A673 (cell line): Measurements from ENCODE around the gene ALPI. TPM values are rescaled to one million over a fixed set of nuclear protein-coding genes. Genes with fewer than 3 reads are reported as not detected.
A peak's percentile ranks its signal among the peaks of the same experiment; 100 is the strongest.
"Not testable (repeated sequence)": the region's sequence is repeated elsewhere in the genome, so short reads cannot be mapped to it uniquely, and the experiment has no call there.

Experiments used
- BruUV-seq: library from RNA; stranded (reverse); fragments of 400-500 nt; replicated peaks from 2 replicates; lab custom pipeline; 2021; lab: Mats Ljungman, UMichigan
- CTCF ChIA-PET: fragments of 300-600 bp; sonication (Branson Sonifier 250); formaldehyde crosslinking; loops from one replicate; lab custom pipeline; 2022; ENCODE audit warnings: antibody characterized with exemption; lab: Charles Lee
- POLR2A ChIA-PET: fragments of 300-600 bp; sonication (Branson Sonifier 250); formaldehyde crosslinking; loops from one replicate; lab custom pipeline; 2022; ENCODE audit warnings: antibody characterized with exemption; ENCODE audit not compliant: low non-redundant PET; lab: Charles Lee
- DNase-seq: peaks from one replicate; pipeline ENCODE4 v3.0.0-alpha.2; 2015; ENCODE audit warnings: low spot score
- H3K27ac ChIP-seq: fragments of 200-600 bp; sonication (generic); 2 replicates; pipeline ENCODE4 v1.5.1; 2016; ENCODE audit warnings: mixed run types, low read depth, mild to moderate bottlenecking, mixed read lengths, antibody characterized with exemption, low read length; ENCODE audit not compliant: poor library complexity, severe bottlenecking
- H3K27me3 ChIP-seq: fragments of 200-600 bp; sonication (generic); replicated peaks from 2 replicates; pipeline ENCODE4 v1.6.1; 2017; ENCODE audit warnings: mixed run types, low read depth, mild to moderate bottlenecking, mixed read lengths, antibody characterized with exemption, low read length; ENCODE audit not compliant: insufficient read depth, poor library complexity
- H3K36me3 ChIP-seq: fragments of 200-600 bp; sonication (generic); 2 replicates; pipeline ENCODE4 v1.6.1; 2016; ENCODE audit warnings: mixed run types, mild to moderate bottlenecking, mixed read lengths, antibody characterized with exemption, low read length; ENCODE audit not compliant: insufficient read depth, poor library complexity, severe bottlenecking
- H3K4me1 ChIP-seq: fragments of 200-600 bp; sonication (generic); 2 replicates; pipeline ENCODE4 v1.6.1; 2017; ENCODE audit warnings: mixed run types, mild to moderate bottlenecking, mixed read lengths, antibody characterized with exemption, low read length; ENCODE audit not compliant: insufficient read depth, poor library complexity, severe bottlenecking
- H3K4me3 ChIP-seq: fragments of 200-600 bp; sonication (generic); 2 replicates; pipeline ENCODE4 v1.5.1; 2016; ENCODE audit warnings: low read depth, mixed run types, mild to moderate bottlenecking, mixed read lengths, low read length; ENCODE audit not compliant: poor library complexity, severe bottlenecking
- H3K9me3 ChIP-seq: fragments of 200-600 bp; sonication (generic); 2 replicates; pipeline ENCODE4 v1.6.1; 2016; ENCODE audit warnings: mixed run types, low read depth, mild to moderate bottlenecking, mixed read lengths, antibody characterized with exemption, low read length; ENCODE audit not compliant: poor library complexity, severe bottlenecking
- EZH2 ChIP-seq: fragments of 200-600 bp; sonication (generic); IDR thresholded peaks from 2 replicates; pipeline ENCODE4 v1.6.1; 2017; ENCODE audit warnings: borderline replicate concordance, low read depth, mild to moderate bottlenecking, mixed read lengths, antibody characterized with exemption, low read length; ENCODE audit not compliant: poor library complexity, severe bottlenecking
- intact Hi-C: fragments of 100-400 bp; cut with micrococcal nuclease; formaldehyde crosslinking; loops from one replicate; pipeline ENCODE4 v1.10.0; 2022; ENCODE audit not compliant: unreplicated experiment
- total RNA-seq: library from RNA; stranded (reverse); gene quantifications from 2 replicates; pipeline ENCODE4 v1.2.3, GENCODE V29; 2021
- TF ChIP-seq, protein P1 (sequence below): fragments of 300-800, 200-600 bp; sonication (generic); conservative IDR thresholded peaks from 2 replicates; pipeline ENCODE4 v1.5.1; 2017; ENCODE audit warnings: low read depth, mild to moderate bottlenecking, antibody characterized with exemption, low read length, moderate library complexity, mixed read lengths

ALPI gene
- total RNA-seq, 1 experiment from 2014 or later, result not detected

DNA sequence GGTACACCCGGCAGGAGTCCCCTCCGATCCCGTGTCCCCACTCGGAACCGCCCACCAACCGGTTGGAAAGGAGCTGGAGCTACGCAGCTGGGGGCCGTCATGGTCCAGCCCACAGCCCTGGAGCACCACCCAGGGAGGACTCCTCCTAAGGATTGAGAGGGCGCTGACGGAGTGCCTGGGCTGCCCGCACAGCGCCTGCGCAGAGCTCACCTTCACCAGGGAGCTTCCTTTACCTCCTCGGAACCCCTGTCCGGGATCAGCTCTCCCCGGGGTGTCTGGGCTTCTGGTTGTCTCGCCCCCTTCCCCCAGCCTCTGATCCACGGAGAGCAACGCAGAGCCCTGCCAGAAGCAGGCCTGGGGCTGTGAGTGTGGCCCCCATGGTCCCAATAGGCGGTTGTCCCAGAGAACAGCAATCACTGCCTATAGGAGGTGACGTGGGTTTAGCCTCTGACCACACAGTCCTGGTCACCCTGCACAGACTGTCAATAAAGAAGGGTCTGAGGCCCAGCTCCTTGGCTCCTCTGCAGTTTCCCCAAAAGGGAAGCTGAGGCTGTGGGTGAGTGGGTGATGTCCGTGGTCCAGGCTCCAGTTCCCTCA, 34.7 kb upstream of the ALPI start:
- Histone ChIP-seq H3K4me3 (peak overlapping the region; percentile 31), H3K9me3 (no peaks in the 10 kb centered on the region), H3K27me3 (peaks cover 71% of the 10 kb centered on the region), H3K4me1 (no peaks in the 10 kb centered on the region), H3K27ac (no peak overlapping the region), H3K36me3 (no peaks in the 10 kb centered on the region)
- TF ChIP-seq, protein P1, sequence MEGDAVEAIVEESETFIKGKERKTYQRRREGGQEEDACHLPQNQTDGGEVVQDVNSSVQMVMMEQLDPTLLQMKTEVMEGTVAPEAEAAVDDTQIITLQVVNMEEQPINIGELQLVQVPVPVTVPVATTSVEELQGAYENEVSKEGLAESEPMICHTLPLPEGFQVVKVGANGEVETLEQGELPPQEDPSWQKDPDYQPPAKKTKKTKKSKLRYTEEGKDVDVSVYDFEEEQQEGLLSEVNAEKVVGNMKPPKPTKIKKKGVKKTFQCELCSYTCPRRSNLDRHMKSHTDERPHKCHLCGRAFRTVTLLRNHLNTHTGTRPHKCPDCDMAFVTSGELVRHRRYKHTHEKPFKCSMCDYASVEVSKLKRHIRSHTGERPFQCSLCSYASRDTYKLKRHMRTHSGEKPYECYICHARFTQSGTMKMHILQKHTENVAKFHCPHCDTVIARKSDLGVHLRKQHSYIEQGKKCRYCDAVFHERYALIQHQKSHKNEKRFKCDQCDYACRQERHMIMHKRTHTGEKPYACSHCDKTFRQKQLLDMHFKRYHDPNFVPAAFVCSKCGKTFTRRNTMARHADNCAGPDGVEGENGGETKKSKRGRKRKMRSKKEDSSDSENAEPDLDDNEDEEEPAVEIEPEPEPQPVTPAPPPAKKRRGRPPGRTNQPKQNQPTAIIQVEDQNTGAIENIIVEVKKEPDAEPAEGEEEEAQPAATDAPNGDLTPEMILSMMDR, result no peak
- no peak for TF ChIP-seq EZH2
- POLR2A ChIA-PET, result no interaction called here
- BruUV-seq, result no TSS peak
- intact Hi-C loops, result no loop called here
- CTCF ChIA-PET, result no interaction called here
- DNase-seq, result no peak

DNA sequence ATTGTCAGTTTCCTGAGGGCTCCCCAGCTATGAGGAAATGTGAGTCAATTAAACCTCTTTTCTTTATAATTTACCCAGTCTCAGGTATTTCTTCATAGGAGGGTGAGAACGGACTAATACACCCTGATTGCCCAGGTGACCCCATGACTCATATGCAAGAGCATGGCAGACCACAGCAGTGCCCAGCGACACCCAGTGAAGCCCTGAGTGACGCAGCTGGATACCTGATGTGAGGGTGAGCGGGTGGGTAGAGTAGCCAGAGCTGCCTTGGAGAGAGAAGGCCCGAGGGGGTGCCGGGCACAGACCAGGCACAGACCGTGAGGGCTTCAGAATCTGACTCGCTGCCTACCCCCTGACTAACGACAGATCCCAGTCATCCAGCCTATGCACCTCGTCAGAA, 33.9 kb upstream of the ALPI start:
- Histone ChIP-seq H3K36me3 (no peaks in the 10 kb centered on the region), H3K4me3 (no peak overlapping the region), H3K27ac (no peak overlapping the region), H3K27me3 (peaks cover 71% of the 10 kb centered on the region), H3K4me1 (no peaks in the 10 kb centered on the region), H3K9me3 (no peaks in the 10 kb centered on the region)
- no TSS peak for BruUV-seq
- ChIA-PET POLR2A (no interaction called here), CTCF (no interaction called here)
- intact Hi-C loops, result no loop called here
- TF ChIP-seq, protein P1, result no peak
- TF ChIP-seq EZH2, result no peak
- no peak for DNase-seq

DNA sequence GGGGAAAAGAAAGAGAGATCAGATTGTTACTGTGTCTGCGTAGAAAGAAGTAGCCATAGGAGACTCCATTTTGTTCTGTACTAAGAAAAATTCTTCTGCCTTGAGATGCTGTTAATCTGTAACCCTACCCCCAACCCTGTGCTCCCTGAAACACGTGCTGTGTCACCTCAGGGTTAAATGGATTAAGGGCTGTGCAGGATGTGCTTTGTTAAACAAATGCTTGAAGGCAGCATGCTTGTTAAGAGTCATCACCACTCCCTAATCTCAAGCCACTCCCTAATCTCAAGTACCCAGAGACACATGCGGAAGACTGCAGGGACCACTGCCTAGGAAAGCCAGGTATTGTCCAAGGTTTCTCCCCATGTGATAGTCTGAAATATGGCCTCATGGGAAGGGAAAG, 33.0 kb upstream of the ALPI start:
- CTCF ChIA-PET, intact Hi-C loops, DNase-seq, H3K36me3 ChIP-seq, H3K27ac ChIP-seq, H3K9me3 ChIP-seq, BruUV-seq, POLR2A ChIA-PET, H3K4me3 ChIP-seq, H3K4me1 ChIP-seq: not testable (repeated sequence)
- peaks cover 73% of the 10 kb centered on the region for H3K27me3 ChIP-seq

DNA sequence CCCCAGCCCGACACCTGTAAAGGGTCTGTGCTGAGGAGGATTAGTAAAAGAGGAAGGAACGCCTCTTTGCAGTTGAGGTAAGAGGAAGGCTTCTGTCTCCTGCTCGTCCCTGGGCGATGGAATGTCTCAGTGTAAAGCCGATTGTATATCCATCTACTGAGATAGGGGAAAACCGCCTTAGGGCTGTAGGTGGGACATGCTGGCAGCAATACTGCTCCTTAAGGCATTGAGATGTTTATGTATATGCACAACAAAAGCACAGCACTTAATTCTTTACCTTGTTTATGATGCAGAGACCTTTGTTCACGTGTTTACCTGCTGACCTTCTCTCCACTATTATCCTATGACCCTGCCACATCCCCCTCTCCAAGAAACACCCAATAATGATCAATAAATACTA, 32.5 kb upstream of the ALPI start:
- CTCF ChIA-PET, POLR2A ChIA-PET, intact Hi-C loops, H3K27ac ChIP-seq, BruUV-seq, H3K36me3 ChIP-seq, H3K4me3 ChIP-seq, H3K9me3 ChIP-seq, H3K4me1 ChIP-seq, DNase-seq: not testable (repeated sequence)
- peaks cover 69% of the 10 kb centered on the region for H3K27me3 ChIP-seq
